Measurements from ENCODE around the gene ACSS3.

DNA sequence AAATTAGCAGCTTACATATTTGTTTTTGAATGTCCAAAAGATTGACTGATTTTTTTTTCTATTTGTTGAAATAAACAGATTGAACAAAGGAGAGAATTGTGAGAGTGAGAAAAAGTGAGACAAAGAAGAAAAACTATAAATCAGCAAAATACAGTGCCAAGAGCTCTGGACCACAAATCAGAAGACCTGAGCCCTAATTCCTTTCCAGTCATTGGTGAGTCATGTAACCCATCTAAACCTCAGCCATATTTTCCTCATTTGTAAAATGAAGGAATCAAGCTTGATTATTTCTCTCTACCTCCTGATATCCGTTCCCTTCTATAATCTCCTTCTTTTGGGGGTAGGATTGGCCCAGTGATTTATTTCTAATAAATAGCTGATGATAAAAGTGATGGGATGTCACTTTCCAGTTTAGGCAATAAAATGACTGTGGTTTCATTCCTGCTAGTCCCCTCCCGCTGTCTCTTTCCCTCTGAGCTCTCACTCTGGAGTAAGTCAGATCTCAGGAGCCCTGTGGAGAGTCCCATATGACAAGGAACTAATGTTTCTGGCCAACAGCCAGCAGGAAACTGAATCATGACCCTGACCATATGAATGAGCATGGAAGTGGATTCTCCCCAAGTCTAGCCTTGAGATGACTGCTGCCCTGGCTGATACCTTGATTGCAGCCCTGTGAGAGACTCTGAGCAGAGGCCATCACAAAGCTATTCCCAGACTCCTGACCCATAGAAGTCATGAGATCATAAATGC, 218.9 kb downstream of the ACSS3 start:
- no peak for TF ChIP-seq CTCF (IDR thresholded peaks at IDR 0.05 in 2 of 3, conservative IDR thresholded peaks at IDR 0.05 in 1 of 3; ENCODE audit: control insufficient read depth in 2 of 3, extremely low read depth in 1 of 3, insufficient read depth in 1 of 3, low read depth in 3 of 3, low read length in 3 of 3)
- TF ChIP-seq MTA3 (IDR thresholded peaks at IDR 0.05; ENCODE audit: borderline replicate concordance, low read length) = no peak
- no peak for TF ChIP-seq RCOR1 (conservative IDR thresholded peaks at IDR 0.05; ENCODE audit: low read depth, low read length)
- no peak for TF ChIP-seq ATF3 (IDR thresholded peaks at IDR 0.05; ENCODE audit: borderline replicate concordance, extremely low read depth, low read depth, low read length)
- no peak for TF ChIP-seq KDM1A (IDR thresholded peaks at IDR 0.05; ENCODE audit: borderline replicate concordance)
- TF ChIP-seq HCFC1 (IDR thresholded peaks at IDR 0.05; ENCODE audit: low read length) = no peak
- no peak for TF ChIP-seq ZNF687 (IDR thresholded peaks at IDR 0.05)
- no peak for TF ChIP-seq RFX5 (IDR thresholded peaks at IDR 0.05; ENCODE audit: low read depth, low read length)
- TF ChIP-seq POLR2A (IDR thresholded peaks at IDR 0.05; ENCODE audit: low read depth, low read length) = no peak
